GM12892 (cell line): ENCODE data around the gene CMIP.

Experiments
- DNase-seq: peaks from one replicate; pipeline ENCODE4 v3.0.0; 2011; ENCODE audit not compliant: insufficient read length
- FAIRE-seq: peaks from 2 replicates; lab custom pipeline; 2011; peaks lifted over from hg19 to GRCh38; lab: Jason Lieb, UNC
- POLR2A ChIP-seq: IDR thresholded peaks from 2 replicates; pipeline ENCODE4 v1.6.1; 2011; ENCODE audit warnings: low read depth, low read length, control low read depth
- POLR2AphosphoS5 ChIP-seq: IDR thresholded peaks from 2 replicates; pipeline ENCODE4 v1.6.1; 2011; ENCODE audit warnings: low read depth, low read length, control low read depth
- TAF1 ChIP-seq: IDR thresholded peaks from 2 replicates; pipeline ENCODE4 v1.6.1; 2011; ENCODE audit warnings: low read depth, mild to moderate bottlenecking, control low read depth, low read length, borderline replicate concordance

Gene CMIP

GRCh38 chr16:81443688-81444447 is 740 bp upstream of the CMIP start:
- TF ChIP-seq POLR2A (no peak), TAF1 (no peak), POLR2AphosphoS5 (no peak)
- FAIRE-seq (no peak), DNase-seq (no peak)

GRCh38 chr16:81445143-81445961 is 744 bp downstream of the CMIP start:
- peak; percentile 83 for FAIRE-seq
- TF ChIP-seq TAF1 = no peak
- no peak for TF ChIP-seq POLR2A
- TF ChIP-seq POLR2AphosphoS5 = no peak
- peak; percentile 83 for DNase-seq

GRCh38 chr16:81445966-81446906 is 1.6 kb downstream of the CMIP start:
- DNase-seq (no peak), FAIRE-seq (no peak)
- TF ChIP-seq TAF1 (no peak), POLR2A (no peak), POLR2AphosphoS5 (no peak)

- no peak for FAIRE-seq
- no peak for DNase-seq
- TF ChIP-seq POLR2AphosphoS5 = no peak
- no peak for TF ChIP-seq POLR2A
- no peak for TF ChIP-seq TAF1
Observed at GRCh38 chr16:81446907-81447268, 2.3 kb downstream of the CMIP start.

GRCh38 chr16:81447383-81448101 is 2.9 kb downstream of the CMIP start:
- no peak for DNase-seq
- FAIRE-seq = no peak
- TF ChIP-seq POLR2AphosphoS5 = no peak
- TF ChIP-seq TAF1 = no peak
- no peak for TF ChIP-seq POLR2A

- FAIRE-seq (no peak), DNase-seq (no peak)
- TF ChIP-seq POLR2AphosphoS5 = no peak
- TF ChIP-seq TAF1 = no peak
- no peak for TF ChIP-seq POLR2A
Observed at GRCh38 chr16:81448154-81449131, 3.8 kb downstream of the CMIP start.

- TF ChIP-seq TAF1 (no peak), POLR2AphosphoS5 (no peak), POLR2A (no peak)
- no peak for DNase-seq
- no peak for FAIRE-seq
Observed at GRCh38 chr16:81449241-81449640, 4.6 kb downstream of the CMIP start.

GRCh38 chr16:81449899-81450608 is 5.4 kb downstream of the CMIP start:
- no peak for FAIRE-seq

GRCh38 chr16:81450783-81451491 is 6.3 kb downstream of the CMIP start:
- TF ChIP-seq TAF1 = no peak
- no peak for TF ChIP-seq POLR2A
- no peak for TF ChIP-seq POLR2AphosphoS5
- DNase-seq = no peak
- FAIRE-seq = no peak

More at GRCh38 chr16:81449899-81450608, 5.4 kb downstream of the CMIP start:
- no peak for DNase-seq
- no peak for TF ChIP-seq TAF1
- no peak for TF ChIP-seq POLR2A
- no peak for TF ChIP-seq POLR2AphosphoS5
